D341Med (cell line): Measurements from ENCODE around the gene ZNF165.
"Not testable (repeated sequence)": the region's sequence is repeated elsewhere in the genome, so short reads cannot be mapped to it uniquely, and the experiment has no call there.

Experiments
- DNase-seq: peaks from one replicate; pipeline ENCODE4 v3.0.0; 2012; ENCODE audit warnings: low spot score

Gene ZNF165

DNA sequence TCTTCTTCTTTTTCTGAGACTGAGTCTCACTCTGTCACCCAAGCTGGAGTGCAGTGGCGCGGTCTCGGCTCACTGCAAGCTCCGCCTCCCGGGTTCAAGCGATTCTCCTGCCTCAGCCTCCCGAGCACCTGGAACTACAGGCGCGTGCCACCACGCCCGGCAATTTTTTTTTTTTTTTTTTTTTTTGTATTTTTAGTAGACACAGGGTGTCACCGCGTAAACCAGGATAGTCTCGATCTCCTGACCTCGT lies at the start of gene ZNF165:
Gene ZNF165, plus strand, starts transcription at position 188 of the 250 bp plus-strand sequence. CDS start 4,913 bp downstream, outside the sequence.
- DNase-seq, result not testable (repeated sequence)

DNA sequence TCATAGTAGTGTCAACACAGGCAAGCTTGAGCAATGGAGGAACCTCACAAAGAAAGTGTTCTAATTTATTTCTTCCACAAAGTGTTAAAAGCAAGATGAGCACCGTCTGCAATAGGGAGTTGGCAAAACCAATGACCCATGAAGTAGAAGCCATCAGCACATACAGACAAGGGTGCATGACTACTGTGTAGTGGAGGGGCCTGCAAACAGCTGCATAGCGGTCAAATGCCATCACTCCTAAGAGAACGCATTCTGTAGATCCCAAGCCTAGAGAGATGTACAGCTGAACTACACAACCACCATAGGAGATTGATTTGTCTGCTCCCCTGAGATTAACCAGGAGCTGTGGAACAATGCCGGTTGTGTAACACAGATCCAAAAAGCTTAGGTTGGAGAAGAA lies 26.8 kb upstream of the ZNF165 start:
- no peak for DNase-seq

DNA sequence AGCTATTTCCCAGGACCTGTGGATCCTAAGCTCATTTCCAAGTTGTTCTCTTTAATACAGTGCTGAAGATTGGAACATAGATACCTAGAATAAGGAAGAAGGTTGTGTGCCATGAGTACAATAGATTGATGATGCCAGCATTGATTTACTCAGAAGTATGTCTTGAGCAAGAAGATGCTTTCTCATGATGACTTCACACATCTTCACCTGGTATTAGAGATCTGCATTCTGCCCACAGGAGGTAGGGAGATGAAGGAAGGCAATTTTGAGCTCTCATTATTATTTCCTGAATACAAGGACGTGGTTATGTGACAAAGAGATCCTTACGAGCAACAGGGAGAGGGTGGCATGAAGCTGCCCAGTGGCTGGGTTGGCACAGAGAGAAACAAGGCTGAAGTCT lies 20.0 kb upstream of the ZNF165 start:
- no peak for DNase-seq

DNA sequence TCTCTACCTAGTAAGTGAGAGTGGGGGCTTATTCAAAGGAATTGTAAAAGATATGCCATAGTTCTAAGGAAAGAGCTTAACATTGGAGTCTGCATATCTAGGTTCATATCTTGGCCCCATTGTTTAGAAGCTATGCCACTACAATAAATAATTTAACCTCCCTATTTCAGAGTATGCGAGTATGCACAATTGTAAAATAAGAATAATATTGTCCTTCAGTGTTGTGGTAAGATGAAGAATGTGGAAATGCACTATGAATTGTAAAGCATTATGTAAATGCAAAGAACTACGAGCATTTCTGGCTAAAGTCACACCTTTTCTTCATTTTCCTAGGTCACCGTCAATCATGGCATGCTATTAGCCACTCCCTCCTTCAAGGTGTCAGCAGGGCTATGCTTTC lies 16.1 kb upstream of the ZNF165 start:
- no peak for DNase-seq

DNA sequence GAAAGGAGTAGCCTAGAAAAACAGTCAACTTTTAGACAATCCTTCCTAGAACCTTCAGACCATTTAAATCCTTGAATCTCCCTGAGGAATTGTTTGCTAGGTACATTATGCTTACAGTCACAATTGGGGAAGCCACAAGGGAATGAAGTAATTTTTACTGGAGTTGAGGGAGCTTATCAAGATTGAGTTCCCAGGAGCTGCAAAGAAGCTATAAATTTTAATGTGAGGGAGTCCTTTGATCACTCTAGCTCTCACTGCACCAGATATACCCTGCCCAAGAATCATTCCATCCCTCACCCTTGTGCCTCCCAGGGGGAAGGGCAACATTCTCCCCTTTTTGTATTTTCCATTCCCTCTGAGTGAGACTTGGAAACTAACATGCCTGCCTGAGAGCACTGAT lies 12.3 kb upstream of the ZNF165 start:
- DNase-seq, result no peak

DNA sequence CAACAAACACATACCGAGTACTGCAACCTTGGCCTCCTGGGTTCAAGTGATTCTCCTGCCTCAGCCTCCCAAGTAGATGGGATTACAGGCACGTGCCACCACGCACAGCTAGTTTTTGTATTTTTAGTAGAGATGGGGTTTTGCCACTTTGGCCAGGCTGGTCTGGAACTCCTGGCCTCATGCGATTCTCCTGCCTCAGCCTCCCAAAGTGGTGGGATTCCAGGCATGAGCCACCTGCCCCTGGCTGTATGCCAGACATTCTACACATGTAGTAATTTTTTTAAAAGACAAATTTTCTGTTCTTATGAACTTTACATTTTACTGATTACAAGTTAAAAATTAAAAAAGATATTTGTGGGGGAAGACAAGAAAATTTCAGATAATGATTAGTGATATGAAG lies 9.4 kb upstream of the ZNF165 start:
- DNase-seq, result not testable (repeated sequence)

DNA sequence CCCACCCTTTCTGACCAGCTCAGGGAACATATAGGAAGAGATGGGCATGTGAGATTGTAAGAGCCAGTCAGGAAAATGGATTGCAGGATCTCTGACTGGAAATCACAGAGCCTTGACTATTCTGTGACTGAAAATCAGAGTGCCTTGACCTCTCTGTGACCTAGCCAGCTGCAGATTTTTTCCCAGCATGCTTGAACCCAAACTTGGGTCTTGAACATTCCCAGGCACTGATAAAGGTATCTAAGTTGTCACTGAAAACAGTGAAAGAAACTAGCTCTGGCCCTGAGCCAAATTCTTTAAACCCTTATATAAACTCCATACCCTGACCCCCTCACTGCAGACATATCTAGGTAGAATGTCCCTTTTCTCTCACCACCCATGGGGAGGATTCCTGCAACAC lies 2.3 kb upstream of the ZNF165 start:
- DNase-seq, result no peak

DNA sequence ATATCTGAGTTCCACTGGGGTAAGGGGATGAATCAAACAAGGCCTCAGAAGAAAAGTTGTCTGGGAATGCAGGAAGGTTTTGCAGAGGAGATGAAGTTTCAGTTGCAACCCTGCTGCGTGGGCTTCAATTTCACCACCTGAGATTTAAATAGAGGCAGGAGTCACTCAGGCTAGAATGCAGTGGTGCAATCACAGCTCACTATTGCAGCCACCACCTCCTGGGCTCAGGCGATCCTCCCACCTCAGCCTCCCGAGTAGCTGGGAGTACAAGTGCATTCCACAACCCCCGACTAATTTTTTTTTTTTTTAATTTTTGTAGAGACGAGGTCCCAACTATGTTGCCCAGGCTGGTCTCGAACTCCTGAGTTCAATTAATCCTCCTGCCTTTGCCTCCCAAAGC lies 1.5 kb upstream of the ZNF165 start:
- no peak for DNase-seq

DNA sequence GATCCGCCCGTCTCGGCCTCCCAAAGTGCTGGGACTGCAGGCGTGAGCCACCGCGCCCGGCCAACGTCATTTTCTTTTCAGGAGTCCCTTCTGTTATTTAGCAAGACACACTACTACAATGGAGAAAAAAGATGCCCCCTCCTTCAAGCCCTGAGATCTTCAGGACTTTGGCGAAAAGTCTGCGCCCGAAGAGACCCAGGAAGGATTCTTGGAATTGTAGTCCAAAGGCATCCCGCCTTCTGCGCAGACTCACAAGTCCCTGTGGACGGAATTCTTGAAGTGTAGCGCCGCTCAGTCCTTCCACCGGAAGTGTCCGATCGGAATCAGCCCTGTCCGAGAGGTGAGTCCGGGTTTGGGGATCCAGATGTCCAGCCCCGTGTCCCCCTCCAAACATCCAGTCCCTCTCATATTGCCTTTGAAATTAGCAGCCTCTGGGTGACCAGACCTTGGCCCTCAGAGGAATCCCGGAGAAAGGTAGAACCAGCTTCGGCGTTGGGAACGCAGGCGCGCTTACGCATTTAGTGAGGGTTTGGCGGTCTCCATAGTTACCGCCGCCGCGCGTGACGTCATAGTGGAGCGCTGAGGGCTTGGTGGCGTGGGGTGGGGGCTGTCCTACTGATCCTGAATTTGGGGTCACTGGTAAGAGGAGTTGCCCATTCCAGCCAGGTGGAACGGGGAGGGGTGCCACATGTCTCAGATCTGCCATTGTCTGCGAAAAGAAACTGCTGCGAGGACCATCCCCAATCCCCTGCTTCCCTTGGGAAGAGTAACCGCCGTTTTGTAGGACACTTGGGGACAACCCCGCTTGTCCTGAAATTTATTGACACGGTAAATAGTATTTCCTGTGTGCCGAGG lies 490 bp downstream of the ZNF165 start:
- peak; percentile 90 for DNase-seq

DNA sequence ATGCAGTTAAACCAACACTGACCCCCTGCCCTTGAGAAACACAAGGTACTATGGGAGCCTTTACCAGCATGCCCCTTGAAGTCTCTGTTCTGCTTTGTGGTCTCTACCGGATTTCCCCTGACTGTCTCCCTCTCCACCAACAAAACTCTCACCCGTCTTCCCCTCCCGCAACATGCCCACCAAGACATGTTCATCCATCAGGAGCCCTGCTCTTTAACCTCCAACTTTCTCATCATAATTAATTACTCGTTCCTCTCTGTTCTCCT lies 1.1 kb downstream of the ZNF165 start:
- DNase-seq, result no peak

DNA sequence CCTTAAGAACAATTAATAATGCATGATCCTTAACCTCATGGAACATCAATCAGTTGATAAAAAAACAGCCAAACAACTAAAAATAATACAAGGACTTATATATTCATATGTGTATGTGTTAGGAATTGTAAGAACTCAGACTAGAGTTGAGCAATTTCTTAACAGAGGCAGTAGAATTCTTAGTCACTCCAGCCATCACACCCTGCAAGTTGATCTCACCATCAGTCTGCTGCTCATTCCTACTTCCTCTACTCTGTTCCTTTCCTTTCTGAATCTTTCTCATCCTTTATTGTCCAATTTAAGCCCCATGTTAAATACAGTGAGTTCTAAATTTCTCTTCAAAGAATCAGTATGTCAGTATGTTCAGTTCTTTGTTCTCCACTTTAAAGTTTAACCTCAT lies 2.6 kb downstream of the ZNF165 start:
- no peak for DNase-seq

DNA sequence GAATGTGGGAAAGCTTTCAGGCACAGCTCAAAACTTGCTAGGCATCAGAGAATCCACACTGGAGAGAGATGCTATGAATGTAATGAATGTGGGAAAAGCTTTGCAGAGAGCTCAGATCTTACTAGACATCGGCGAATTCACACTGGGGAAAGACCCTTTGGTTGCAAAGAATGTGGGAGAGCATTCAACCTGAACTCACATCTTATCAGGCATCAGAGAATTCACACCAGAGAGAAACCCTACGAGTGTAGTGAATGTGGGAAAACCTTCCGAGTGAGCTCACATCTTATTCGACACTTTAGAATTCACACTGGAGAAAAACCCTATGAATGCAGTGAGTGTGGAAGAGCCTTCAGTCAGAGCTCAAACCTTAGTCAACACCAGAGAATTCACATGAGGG lies 8.7 kb downstream of the ZNF165 start:
- no peak for DNase-seq

DNA sequence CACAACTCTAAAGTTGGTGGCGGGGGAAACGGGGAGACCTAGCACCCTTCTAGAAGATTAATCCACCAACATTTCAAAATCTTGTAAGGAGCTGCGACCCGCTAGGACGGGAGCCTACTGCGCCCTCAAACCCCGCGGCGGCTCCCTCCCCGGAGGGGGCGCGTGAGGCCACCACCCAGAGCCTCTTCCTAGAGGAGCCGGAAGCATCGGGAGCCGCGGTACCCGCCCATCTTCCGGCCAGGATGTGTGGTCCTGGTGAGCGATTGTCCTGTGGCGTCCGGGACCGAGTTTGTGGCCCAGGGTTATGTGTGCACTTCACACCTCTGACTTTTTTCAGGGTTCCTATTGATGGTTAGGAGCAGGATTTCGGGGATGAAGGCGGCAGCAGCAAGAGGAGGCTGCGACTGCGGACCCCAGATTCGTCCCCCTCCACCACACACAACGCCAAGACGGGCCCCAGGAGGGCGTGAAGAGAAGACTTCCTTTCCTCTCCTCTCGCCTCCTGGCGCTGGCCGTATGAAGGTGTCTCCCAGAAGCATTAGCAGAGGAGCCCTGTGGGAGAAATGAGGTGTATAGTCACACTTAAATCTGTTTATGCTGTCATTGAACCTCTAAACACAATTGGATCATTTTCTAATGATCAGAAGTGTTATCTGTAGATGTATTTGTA lies 10.7 kb downstream of the ZNF165 start:
- DNase-seq, result no peak

DNA sequence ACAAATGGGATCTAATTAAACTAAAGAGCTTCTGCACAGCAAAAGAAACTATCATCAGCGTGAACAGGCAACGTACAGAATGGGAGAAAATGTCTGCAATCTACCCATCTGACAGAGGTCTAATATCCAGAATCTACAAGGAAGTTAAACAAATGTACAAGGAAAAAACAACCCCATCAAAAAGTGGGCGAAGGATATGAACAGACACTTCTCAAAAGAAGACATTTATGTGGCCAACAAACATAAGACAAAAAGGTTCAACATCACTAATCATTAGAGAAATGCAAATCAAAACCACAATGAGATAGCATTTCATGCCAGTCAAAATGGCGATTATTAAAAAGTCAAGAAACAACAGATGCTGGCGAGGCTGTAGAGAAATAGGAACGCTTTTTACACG lies 21.9 kb downstream of the ZNF165 start:
- not testable (repeated sequence) for DNase-seq

DNA sequence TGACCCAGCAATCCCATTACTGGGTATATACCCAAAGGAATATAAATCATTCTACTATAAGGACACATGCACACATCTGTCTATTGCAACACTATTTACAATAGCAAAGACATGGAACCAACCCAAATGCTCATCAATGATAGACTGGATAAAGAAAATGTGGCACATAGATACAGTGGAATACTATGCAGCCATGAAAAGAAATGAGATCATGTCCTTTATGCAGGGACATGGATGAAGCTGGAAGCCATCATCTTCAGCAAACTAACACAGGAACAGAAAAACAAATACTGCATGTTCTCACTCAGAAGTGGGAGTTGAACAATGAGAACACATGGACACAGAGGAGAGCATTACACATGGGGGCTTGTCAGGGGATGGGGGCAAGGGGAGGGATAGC lies 22.3 kb downstream of the ZNF165 start:
- DNase-seq, result not testable (repeated sequence)

DNA sequence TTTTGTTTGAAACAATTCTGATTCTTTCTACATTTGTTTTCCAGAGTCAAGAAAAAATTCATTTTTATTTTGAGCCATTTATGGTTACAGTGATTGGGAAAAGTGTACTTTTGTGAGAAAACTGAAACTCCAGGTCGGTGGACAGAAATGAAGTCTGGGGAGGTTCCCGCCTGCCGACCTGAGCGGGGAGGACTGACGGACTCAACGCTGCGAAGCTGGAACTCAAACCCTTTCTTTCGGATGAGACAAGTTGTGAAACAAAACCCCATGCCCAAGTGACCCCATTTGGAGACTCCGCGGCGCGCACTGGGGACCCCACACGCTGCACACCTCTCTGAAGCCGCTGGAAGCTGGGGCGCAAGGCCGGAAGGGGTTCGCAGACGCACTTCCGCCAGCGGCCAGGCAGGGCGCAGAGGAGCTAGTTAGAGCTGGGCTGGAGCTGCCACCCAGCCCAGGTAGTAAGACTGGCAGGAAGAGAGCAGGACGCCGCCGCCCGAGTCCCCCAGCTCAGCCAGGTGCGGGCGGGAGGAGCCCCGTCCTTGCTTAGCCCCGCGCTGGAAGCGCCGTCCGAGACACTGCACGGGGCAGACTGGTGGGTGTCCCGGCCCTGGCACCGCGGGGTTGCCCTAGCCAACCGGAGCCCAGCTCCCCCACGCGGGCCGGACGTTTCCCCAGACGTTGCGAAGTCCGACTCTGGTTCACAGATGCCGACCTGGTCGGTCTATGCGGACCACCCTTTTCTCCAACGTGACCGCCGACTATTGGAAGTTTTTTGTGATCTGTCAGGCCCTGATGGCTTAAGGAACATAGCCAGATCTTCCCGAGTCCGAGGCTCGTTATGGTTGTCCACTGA lies 24.2 kb downstream of the ZNF165 start:
- DNase-seq, result peak; percentile 93

DNA sequence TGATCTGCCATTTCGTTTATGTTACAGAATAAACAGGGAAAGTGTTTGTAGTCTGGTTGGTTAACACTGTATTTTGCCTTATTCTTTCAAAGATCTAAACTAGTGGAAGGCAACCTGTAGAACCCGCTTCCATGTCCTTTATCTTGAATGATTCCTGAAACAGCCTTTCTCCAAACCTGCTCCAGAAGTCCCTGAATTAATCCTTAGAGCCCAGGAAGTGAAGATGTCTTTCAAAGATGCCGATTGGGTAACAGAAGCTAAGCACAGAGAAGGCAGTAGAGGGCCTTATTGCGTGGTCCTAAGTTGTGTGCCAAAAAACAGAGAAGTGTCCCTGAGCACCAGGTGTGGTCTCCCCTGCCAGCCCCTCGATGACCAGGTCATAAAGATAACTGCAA lies 24.9 kb downstream of the ZNF165 start:
- peak; percentile 34 for DNase-seq

DNA sequence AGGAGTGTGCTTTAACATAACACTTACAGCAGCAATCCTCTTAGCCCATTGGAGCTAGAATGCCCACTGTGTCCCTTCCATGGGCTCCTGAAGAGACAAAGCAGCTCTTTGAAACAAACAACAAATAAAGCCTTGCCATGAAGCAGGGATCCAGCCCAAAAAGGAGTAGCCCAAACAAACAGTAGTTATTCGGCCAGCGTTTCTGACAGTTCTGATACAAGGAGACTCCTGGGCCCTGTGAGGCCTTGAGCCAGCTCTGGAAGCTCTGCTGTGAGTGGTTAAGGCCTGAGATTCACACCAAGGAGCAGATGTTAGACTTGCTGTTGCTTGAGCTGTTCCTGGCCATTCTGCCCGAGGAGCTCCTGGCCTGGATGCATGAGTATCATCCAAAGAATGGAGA lies 27.1 kb downstream of the ZNF165 start:
- no peak for DNase-seq

DNA sequence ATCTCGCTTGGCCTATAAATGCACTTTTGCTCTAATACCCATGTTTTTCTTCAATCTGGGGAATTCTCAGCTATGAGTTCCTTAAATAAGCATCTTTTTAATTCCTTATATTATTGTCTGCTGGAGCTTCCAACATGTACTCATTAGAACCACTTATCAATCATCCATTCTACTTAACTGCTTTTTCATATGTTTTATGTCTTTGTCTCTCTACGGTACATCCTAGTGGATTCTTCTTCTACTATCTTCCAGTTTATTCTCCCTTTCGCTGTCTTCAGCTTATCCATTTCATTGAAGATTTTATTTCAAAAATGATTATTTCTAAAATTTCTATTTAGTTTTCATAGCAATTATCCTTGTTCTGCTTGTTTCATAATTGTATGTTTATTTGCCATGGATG lies 31.6 kb downstream of the ZNF165 start:
- no peak for DNase-seq

DNA sequence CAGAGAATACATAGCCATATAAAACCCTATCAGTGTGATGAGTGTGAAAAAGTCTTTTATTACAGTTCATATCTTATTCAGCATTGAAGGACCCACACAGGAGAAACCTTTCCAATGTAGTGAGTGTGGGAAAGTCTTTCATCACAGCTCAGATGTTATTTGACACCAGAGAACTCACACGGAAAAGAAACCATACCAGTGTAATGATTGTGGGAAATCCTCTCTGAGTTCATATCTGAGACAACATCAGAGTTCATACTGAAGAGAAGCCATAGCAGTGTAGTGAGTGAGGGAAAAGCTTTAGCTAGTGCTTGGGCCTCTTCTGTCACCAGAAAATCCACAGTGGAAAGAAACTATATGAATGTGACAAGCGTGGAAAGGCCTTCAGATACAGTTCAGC lies 35.4 kb downstream of the ZNF165 start:
- DNase-seq, result no peak

DNA sequence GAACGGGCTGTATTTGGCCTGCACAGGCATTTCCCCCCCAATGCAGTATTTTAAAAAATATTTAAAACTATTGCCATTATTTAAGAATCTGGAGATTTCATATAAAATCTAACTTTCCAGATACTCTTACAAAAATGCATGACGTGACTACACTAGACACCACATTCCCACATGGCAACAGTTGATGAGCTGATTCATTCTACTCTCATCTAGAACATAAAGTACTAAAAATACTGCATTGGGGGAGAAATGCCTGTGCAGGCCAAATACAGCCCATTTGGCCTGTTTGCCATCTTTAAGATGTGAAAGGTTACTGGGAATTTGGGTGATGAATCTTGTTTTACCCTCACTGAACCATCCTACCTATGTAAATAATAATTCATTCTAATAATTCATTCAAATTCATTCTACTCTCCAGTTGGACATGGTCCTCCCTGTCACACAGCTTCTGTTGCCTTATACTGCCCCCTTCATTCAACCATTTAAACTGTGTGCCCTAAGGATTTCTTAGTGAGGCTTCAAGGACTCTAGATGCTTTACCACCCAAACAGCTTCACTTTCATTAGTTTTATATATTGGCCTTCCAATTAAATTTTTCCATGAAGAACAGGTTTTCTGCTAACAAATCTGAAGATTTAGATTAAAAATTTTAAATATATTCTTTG lies 37.1 kb downstream of the ZNF165 start:
- no peak for DNase-seq

DNA sequence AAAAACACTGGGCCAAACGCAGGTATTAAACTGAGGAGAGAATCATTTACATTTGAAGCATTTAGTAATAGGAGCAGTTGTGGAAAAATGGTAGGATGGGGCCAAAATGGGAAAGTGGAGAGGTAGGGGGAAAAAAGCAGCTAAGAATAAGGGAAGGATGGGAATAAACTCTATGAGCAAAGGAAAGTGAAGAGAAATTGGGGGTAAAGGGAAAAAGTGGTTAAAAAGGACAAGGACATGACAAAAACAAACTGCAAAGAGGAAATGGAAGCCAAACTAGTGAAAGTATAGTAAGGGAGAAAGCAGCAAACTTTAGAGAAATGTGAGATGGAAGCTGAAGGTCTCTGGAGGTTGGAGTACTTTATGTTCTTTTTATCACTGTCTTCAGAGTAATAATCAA lies 37.8 kb downstream of the ZNF165 start:
- DNase-seq, result no peak

DNA sequence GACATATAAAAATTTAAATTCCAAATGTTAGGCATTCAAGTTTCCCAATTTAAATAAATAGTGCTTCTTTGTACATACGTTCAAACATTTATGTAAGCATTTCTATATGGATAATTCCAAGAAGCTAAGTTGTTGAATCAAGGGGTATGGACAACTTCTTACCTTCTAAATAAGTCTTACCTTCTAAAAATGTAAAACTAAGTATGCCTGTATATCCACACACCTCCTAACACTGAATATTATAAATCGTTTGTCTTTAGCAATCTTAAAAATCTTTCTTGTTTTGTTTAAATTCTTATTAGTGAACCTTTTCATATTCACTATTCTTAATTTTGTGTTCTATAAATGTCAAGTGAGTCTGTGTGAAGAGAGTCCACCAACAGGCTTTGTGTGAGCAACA lies 41.5 kb downstream of the ZNF165 start:
- DNase-seq, result no peak
